HepG2 (cell line): ENCODE data around the gene AUH.

Source experiments
- BHLHE40 ChIP-seq: IDR thresholded peaks from 2 replicates; pipeline ENCODE4 v1.6.1; 2011; ENCODE audit warnings: low read length, improper control_type of control experiment
- DMAP1 ChIP-seq: IDR thresholded peaks from 2 replicates; pipeline ENCODE4 v1.6.1; 2016
- DPF2 ChIP-seq: sonication (generic); formaldehyde crosslinking; IDR thresholded peaks from 2 replicates; pipeline ENCODE4 v1.4.0; 2020; ENCODE audit warnings: mild to moderate bottlenecking, low read depth, missing genetic modification reagents, borderline replicate concordance
- EZH2 ChIP-seq: conservative IDR thresholded peaks from 2 replicates; pipeline ENCODE4 v1.6.1; 2012; ENCODE audit warnings: mild to moderate bottlenecking, low read depth, low read length, moderate library complexity
- MXD4 ChIP-seq: IDR thresholded peaks from 2 replicates; pipeline ENCODE4 v1.6.1; 2016; ENCODE audit warnings: mild to moderate bottlenecking, missing biosample characterization, missing genetic modification reagents
- SAFB2 ChIP-seq: sonication (generic); formaldehyde crosslinking; IDR thresholded peaks from 2 replicates; pipeline ENCODE4 v1.5.1; 2020; ENCODE audit warnings: missing genetic modification reagents, low read depth, mild to moderate bottlenecking, borderline replicate concordance
- SMAD1 ChIP-seq: sonication (generic); formaldehyde crosslinking; IDR thresholded peaks from 2 replicates; pipeline ENCODE4 v1.4.0; 2020; ENCODE audit warnings: missing genetic modification reagents, low read depth, mild to moderate bottlenecking, borderline replicate concordance
- SUZ12 ChIP-seq: fragments of 150-350 bp; IDR thresholded peaks from 2 replicates; pipeline ENCODE4 v1.6.1; 2014; ENCODE audit warnings: low read depth, low read length
- ZEB1 ChIP-seq: IDR thresholded peaks from 2 replicates; pipeline ENCODE4 v1.6.1; 2012; ENCODE audit warnings: mild to moderate bottlenecking, low read depth, inconsistent platforms; ENCODE audit not compliant: insufficient replicate concordance
- ZFP90 ChIP-seq: sonication (generic); formaldehyde crosslinking; IDR thresholded peaks from 2 replicates; pipeline ENCODE4 v1.8.0; 2022; ENCODE audit warnings: missing genetic modification reagents, mild to moderate bottlenecking, inconsistent platforms, borderline replicate concordance
- ZNF367 ChIP-seq: sonication (generic); formaldehyde crosslinking; IDR thresholded peaks from 2 replicates; pipeline ENCODE4 v1.4.0; 2020; ENCODE audit warnings: missing genetic modification reagents, borderline replicate concordance
- ZNF792 ChIP-seq: IDR thresholded peaks from 2 replicates; pipeline ENCODE4 v1.6.1; 2016
- TF ChIP-seq, protein P1 (sequence below): IDR thresholded peaks from 2 replicates; pipeline ENCODE4 v1.6.1; 2016; ENCODE audit warnings: missing compliant biosample characterization, missing genetic modification reagents, borderline replicate concordance

DNA sequence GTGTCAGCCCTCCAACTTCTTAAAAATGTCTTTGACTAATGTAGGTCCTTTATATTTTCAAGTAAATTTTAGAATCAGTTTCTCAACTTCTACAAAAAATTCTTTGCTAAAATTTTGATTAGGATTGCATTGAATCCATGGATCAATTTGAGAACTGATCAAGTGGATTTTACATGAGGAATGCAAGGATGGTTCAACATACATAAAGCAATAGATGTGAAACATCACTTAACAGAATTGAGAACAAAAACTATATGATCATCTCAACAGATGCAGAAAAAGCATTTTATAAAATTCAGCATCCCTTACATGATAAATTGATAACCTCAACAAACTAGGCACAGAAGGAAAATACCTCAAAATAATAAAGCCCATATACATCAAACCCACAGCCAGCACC is 190.8 kb downstream of the AUH start:
- TF ChIP-seq EZH2, result no peak
- TF ChIP-seq SAFB2 (CRISPR knock-in tag), result no peak
- no peak for TF ChIP-seq DMAP1 (CRISPR knock-in tag)
- TF ChIP-seq ZNF792 (CRISPR knock-in tag), result no peak
- no peak for TF ChIP-seq ZEB1
- no peak for TF ChIP-seq SUZ12
- no peak for TF ChIP-seq ZNF367
- TF ChIP-seq DPF2 (CRISPR knock-in tag), result no peak
- TF ChIP-seq BHLHE40, result no peak
- TF ChIP-seq SMAD1, result no peak
- TF ChIP-seq, protein P1, sequence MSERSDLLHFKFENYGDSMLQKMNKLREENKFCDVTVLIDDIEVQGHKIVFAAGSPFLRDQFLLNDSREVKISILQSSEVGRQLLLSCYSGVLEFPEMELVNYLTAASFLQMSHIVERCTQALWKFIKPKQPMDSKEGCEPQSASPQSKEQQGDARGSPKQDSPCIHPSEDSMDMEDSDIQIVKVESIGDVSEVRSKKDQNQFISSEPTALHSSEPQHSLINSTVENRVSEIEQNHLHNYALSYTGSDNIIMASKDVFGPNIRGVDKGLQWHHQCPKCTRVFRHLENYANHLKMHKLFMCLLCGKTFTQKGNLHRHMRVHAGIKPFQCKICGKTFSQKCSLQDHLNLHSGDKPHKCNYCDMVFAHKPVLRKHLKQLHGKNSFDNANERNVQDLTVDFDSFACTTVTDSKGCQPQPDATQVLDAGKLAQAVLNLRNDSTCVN (CRISPR knock-in tag), result no peak
- TF ChIP-seq ZFP90, result no peak
- no peak for TF ChIP-seq MXD4
